H1 (cell line): Measurements from ENCODE around the gene FHL2. TPM values are rescaled to one million over a fixed set of nuclear protein-coding genes. Genes with fewer than 3 reads are reported as not detected.

Experiments used
- CTCF ChIA-PET: fragments of 300-600 bp; sonication (Branson Sonifier 250); formaldehyde crosslinking; loops from one replicate; lab custom pipeline; 2021; ENCODE audit not compliant: partially characterized antibody; lab: Charles Lee
- POLR2A ChIA-PET: fragments of 300-600 bp; sonication (Branson Sonifier 250); formaldehyde crosslinking; loops from one replicate; lab custom pipeline; 2021; ENCODE audit warnings: inconsistent platforms; ENCODE audit not compliant: partially characterized antibody; lab: Charles Lee
- DNase-seq, 2 experiments: peaks; one replicate each; pipeline versions ENCODE4 v3.0.0 to v3.0.0-alpha.2; 2010 to 2022; ENCODE audit warnings: low spot score in 2 of 2, low read depth in 1 of 2, mixed read lengths in 1 of 2
- FAIRE-seq: peaks from 2 replicates; lab custom pipeline; 2011; peaks lifted over from hg19 to GRCh38; lab: Jason Lieb, UNC
- H2AFZ ChIP-seq: 2 replicates; pipeline ENCODE4 v1.8.1; 2012; ENCODE audit warnings: low read length, inconsistent platforms
- H2AK5ac ChIP-seq: 2 replicates; pipeline ENCODE4 v1.6.1; 2013; ENCODE audit warnings: low read depth, low read length
- H2BK120ac ChIP-seq: replicated peaks from 2 replicates; pipeline ENCODE3; 2013; ENCODE audit warnings: low read depth, low read length, inconsistent platforms
- H2BK12ac ChIP-seq: 2 replicates; pipeline ENCODE4 v1.6.1; 2013; ENCODE audit warnings: low read depth, low read length
- H2BK15ac ChIP-seq: 2 replicates; pipeline ENCODE4 v1.6.1; 2013; ENCODE audit warnings: low read length
- H2BK20ac ChIP-seq: 2 replicates; pipeline ENCODE4 v1.6.1; 2013; ENCODE audit warnings: low read length
- H2BK5ac ChIP-seq: 2 replicates; pipeline ENCODE4 v1.6.1; 2013; ENCODE audit warnings: low read depth, low read length
- H3K14ac ChIP-seq: 2 replicates; pipeline ENCODE4 v1.6.1; 2013; ENCODE audit warnings: inconsistent platforms; ENCODE audit not compliant: insufficient read length
- H3K18ac ChIP-seq: 2 replicates; pipeline ENCODE4 v1.6.1; 2013; ENCODE audit warnings: low read length; ENCODE audit errors: extremely low read depth
- H3K23ac ChIP-seq: 2 replicates; pipeline ENCODE4 v1.6.1; 2013; ENCODE audit warnings: inconsistent platforms; ENCODE audit not compliant: insufficient read length
- H3K23me2 ChIP-seq: 2 replicates; pipeline ENCODE4 v1.6.1; 2013; ENCODE audit warnings: low read depth, low read length
- H3K27ac ChIP-seq: 2 replicates; pipeline ENCODE4 v1.6.1; 2011; ENCODE audit warnings: low read depth, low read length, inconsistent platforms
- H3K27me3 ChIP-seq, 4 experiments: replicated peaks in 1 of 4; 1 replicate in 1 of 4; 2 replicates in 3 of 4; pipeline versions ENCODE4 v1.6.1 to v1.8.1; 2011 to 2013; ENCODE audit warnings: low read length in 3 of 4, mild to moderate bottlenecking in 3 of 4, inconsistent platforms in 2 of 4, mixed read lengths in 2 of 4, moderate library complexity in 1 of 4; ENCODE audit not compliant: control insufficient read depth in 3 of 4, insufficient read depth in 3 of 4; ENCODE audit errors: extremely low read depth in 1 of 4
- H3K36me3 ChIP-seq, 4 experiments: 2 replicates each; pipeline versions ENCODE4 v1.6.1 to v1.8.1; 2011 to 2013; ENCODE audit warnings: mild to moderate bottlenecking in 4 of 4, low read length in 3 of 4, moderate library complexity in 2 of 4, control low read depth in 1 of 4, inconsistent platforms in 1 of 4; ENCODE audit not compliant: insufficient read depth in 4 of 4, control insufficient read depth in 2 of 4
- H3K4ac ChIP-seq: replicated peaks from 2 replicates; pipeline ENCODE3; 2013; ENCODE audit warnings: low read length, low read depth, mixed read lengths, inconsistent platforms; ENCODE audit not compliant: insufficient read length
- H3K4me1 ChIP-seq, 4 experiments: replicated peaks in 1 of 4; 1 replicate in 1 of 4; 2 replicates in 3 of 4; pipeline versions ENCODE4 v1.6.1 to v1.8.1; 2011 to 2013; ENCODE audit warnings: low read length in 3 of 4, inconsistent platforms in 2 of 4, mixed read lengths in 1 of 4; ENCODE audit not compliant: insufficient read depth in 4 of 4, control insufficient read depth in 3 of 4
- H3K4me2 ChIP-seq, 2 experiments: 2 replicates each; pipeline versions ENCODE4 v1.6.1 to v1.8.1; 2011 to 2013; ENCODE audit warnings: low read depth in 2 of 2, low read length in 2 of 2, control low read depth in 1 of 2, inconsistent platforms in 1 of 2, mild to moderate bottlenecking in 1 of 2; ENCODE audit not compliant: insufficient read depth in 1 of 2
- H3K4me3 ChIP-seq, 4 experiments: fragments of 200-600, 300-600 bp in 1 of 4; sonication (generic), shearing (Covaris generic), sonication (Bioruptor Twin) in 1 of 4; 2 replicates each; pipeline versions ENCODE4 v1.5.1 to v1.8.1; 2011 to 2016; ENCODE audit warnings: low read length in 4 of 4, low read depth in 3 of 4, control low read depth in 2 of 4, inconsistent platforms in 2 of 4, mild to moderate bottlenecking in 2 of 4, mixed read lengths in 1 of 4, moderate library complexity in 1 of 4; ENCODE audit not compliant: insufficient read depth in 2 of 4; ENCODE audit errors: extremely low read depth in 1 of 4
- H3K56ac ChIP-seq: replicated peaks from 2 replicates; pipeline ENCODE3; 2013; ENCODE audit warnings: low read depth, mild to moderate bottlenecking, mixed read lengths, low read length, inconsistent platforms; ENCODE audit not compliant: insufficient read length
- H3K79me1 ChIP-seq: 2 replicates; pipeline ENCODE4 v1.6.1; 2013; ENCODE audit warnings: low read depth, low read length, control low read depth
- H3K79me2 ChIP-seq, 2 experiments: 2 replicates each; pipeline versions ENCODE4 v1.6.1 to v1.8.1; 2012 to 2013; ENCODE audit warnings: low read length in 2 of 2, mild to moderate bottlenecking in 2 of 2, inconsistent platforms in 1 of 2; ENCODE audit not compliant: insufficient read depth in 2 of 2, control insufficient read depth in 1 of 2
- H3K9ac ChIP-seq, 4 experiments: replicated peaks in 1 of 4; 1 replicate in 1 of 4; 2 replicates in 3 of 4; pipeline versions ENCODE4 v1.6.1 to v1.8.1; 2011 to 2013; ENCODE audit warnings: low read depth in 3 of 4, low read length in 3 of 4, control low read depth in 2 of 4, mild to moderate bottlenecking in 2 of 4, moderate library complexity in 2 of 4, inconsistent platforms in 1 of 4; ENCODE audit errors: extremely low read depth in 1 of 4
- H3K9me3 ChIP-seq, 2 experiments: 2 replicates each; pipeline versions ENCODE4 v1.6.1 to v1.8.1; 2012 to 2013; ENCODE audit warnings: mild to moderate bottlenecking in 2 of 2, moderate library complexity in 2 of 2, control low read depth in 1 of 2, inconsistent platforms in 1 of 2, low read depth in 1 of 2, low read length in 1 of 2, mixed read lengths in 1 of 2; ENCODE audit not compliant: insufficient read depth in 2 of 2
- H4K20me1 ChIP-seq, 2 experiments: replicated peaks in 1 of 2; 2 replicates each; pipeline versions ENCODE3 to v1.8.1; 2011 to 2013; ENCODE audit warnings: inconsistent platforms in 2 of 2, low read length in 2 of 2, mild to moderate bottlenecking in 1 of 2; ENCODE audit not compliant: insufficient read depth in 2 of 2, control insufficient read depth in 1 of 2
- H4K5ac ChIP-seq: 2 replicates; pipeline ENCODE4 v1.6.1; 2013; ENCODE audit warnings: low read length, low read depth, mixed read lengths, inconsistent platforms; ENCODE audit not compliant: insufficient read length
- H4K8ac ChIP-seq: 2 replicates; pipeline ENCODE4 v1.8.0; 2013; ENCODE audit warnings: mild to moderate bottlenecking, moderate library complexity, low read length, inconsistent platforms; ENCODE audit not compliant: insufficient read depth; ENCODE audit errors: extremely low read depth
- H4K91ac ChIP-seq: replicated peaks from 2 replicates; pipeline ENCODE3; 2013; ENCODE audit warnings: low read length, mixed read lengths, inconsistent platforms; ENCODE audit not compliant: insufficient read length
- FOSL1 ChIP-seq: IDR thresholded peaks from 2 replicates; pipeline ENCODE4 v1.6.1; 2011; ENCODE audit warnings: mild to moderate bottlenecking, low read depth, low read length, moderate library complexity; ENCODE audit not compliant: insufficient read depth
- JUN ChIP-seq: IDR thresholded peaks from 2 replicates; pipeline ENCODE4 v1.6.1; 2011; ENCODE audit warnings: low read depth, mild to moderate bottlenecking, improper control_type of control experiment, low read length
- RAD21 ChIP-seq, 2 experiments: IDR thresholded peaks in 1 of 2; conservative IDR thresholded peaks in 1 of 2; 2 replicates each; pipeline ENCODE4 v1.6.1; 2011; ENCODE audit warnings: low read depth in 2 of 2, low read length in 2 of 2, improper control_type of control experiment in 1 of 2, inconsistent platforms in 1 of 2, mild to moderate bottlenecking in 1 of 2, moderate library complexity in 1 of 2
- SP1 ChIP-seq: IDR thresholded peaks from 2 replicates; pipeline ENCODE4 v1.6.1; 2011; ENCODE audit warnings: low read depth, low read length
- TEAD4 ChIP-seq: IDR thresholded peaks from 2 replicates; pipeline ENCODE4 v1.6.1; 2012; ENCODE audit warnings: low read depth, low read length, inconsistent platforms, mixed read lengths
- YY1 ChIP-seq: IDR thresholded peaks from 2 replicates; pipeline ENCODE4 v1.6.1; 2011; ENCODE audit warnings: low read depth, mild to moderate bottlenecking, low read length
- WGBS, 2 experiments: shearing (Covaris generic) in 1 of 2; methylation state at CpG; one replicate each; pipeline versions ENCODE4 v1.1.6 to v1.1.7; 2013 to 2015; ENCODE audit warnings: low lambda C conversion rate in 2 of 2, mixed read lengths in 2 of 2, inconsistent platforms in 1 of 2, low coverage in 1 of 2, missing lambda C conversion rate in 1 of 2; ENCODE audit not compliant: insufficient replicate concordance in 2 of 2, insufficient coverage in 1 of 2, insufficient read length in 1 of 2; ENCODE audit errors: extremely low coverage in 1 of 2, missing lambda C conversion rate in 1 of 2; 5-methylcytosine and 5-hydroxymethylcytosine counted together
- polyA plus RNA-seq, 7 experiments: library from polyadenylated mRNA; depleted of rRNA in 3 of 7; stranded (reverse) in 5 of 7; unstranded in 2 of 7; fragments of >200 nt in 5 of 7; fragments of 200-250 nt in 2 of 7; gene quantifications; 1 replicate in 5 of 7; 2 replicates in 1 of 7; 4 replicates in 1 of 7; pipeline versions ENCODE4 v1.2.1 to v1.2.3, GENCODE V29; 2011 to 2013; ENCODE audit warnings: missing spikeins in 2 of 7, mixed read lengths in 2 of 7
- total RNA-seq: library from RNA; stranded (reverse); fragmentation: NEBNext Ultra II Directional; extraction: Animal tissue kit (Norgen Biotek cat#: 25700); gene quantifications from 2 replicates; pipeline ENCODE4 v1.2.1, GENCODE V29; 2021

The FHL2 gene
- total and polyA plus RNA-seq, 2 of the 8 experiments (the other 6 are each of a cell fraction or from before 2014, with no cell fraction given) = 33.2 to 64.3 TPM

- peaks cover 9 to 85% of the 10 kb centered on the region in 2 experiments; a peak in 3 of 4 replicates for H3K79me2 ChIP-seq
- H3K23ac ChIP-seq = no peak overlapping the region
- H3K4me2 ChIP-seq = peak overlapping the region in 1 of 2 experiments; percentile 9; a peak in 1 of 4 replicates
- H2BK120ac ChIP-seq = no peak overlapping the region
- peak overlapping the region; percentile 86; the same call in 1 of the 2 replicates for H2AK5ac ChIP-seq
- POLR2A ChIA-PET = interaction anchor here (0.7 kb wide), 2 partner anchors 9 to 11 kb away, joined by 3 to 4 read pairs; no protein-coding TSS in a partner anchor
- H4K5ac ChIP-seq = no peak overlapping the region
- no peak overlapping the region for H2AFZ ChIP-seq
- H2BK15ac ChIP-seq = no peak overlapping the region
- H3K27ac ChIP-seq = no peak overlapping the region
- H3K14ac ChIP-seq = no peak overlapping the region
- peaks cover 5 to 10% (median 7%) of the 10 kb centered on the region in 4 experiments; a peak in 4 of 7 replicates for H3K4me1 ChIP-seq
- H3K23me2 ChIP-seq = peaks cover 7% of the 10 kb centered on the region; the same call in 1 of the 2 replicates
- 95% methylated on average over 4 of the region's 4 CpGs; no CpG with 5 or more reads in 1 of the 2 experiments for WGBS, 2 experiments
- peaks cover 0 to 7% of the 10 kb centered on the region in 2 experiments for H4K20me1 ChIP-seq
- H3K9ac ChIP-seq = no peak overlapping the region
- peak overlapping the region; percentile 74; the same call in 1 of the 2 replicates for H2BK5ac ChIP-seq
- H3K36me3 ChIP-seq = no peaks in the 10 kb centered on the region
- no peak overlapping the region for H3K4ac ChIP-seq
- H3K79me1 ChIP-seq = peaks cover 22% of the 10 kb centered on the region
- H2BK12ac ChIP-seq = peak overlapping the region; percentile 87; the same call in 1 of the 2 replicates
- H3K56ac ChIP-seq = no peak overlapping the region
- H3K9me3 ChIP-seq = no peaks in the 10 kb centered on the region
- CTCF ChIA-PET = interaction anchor here (1.1 kb wide), 1 partner anchor 15 kb away, joined by 4 read pairs; no protein-coding TSS in a partner anchor
- no peak for FAIRE-seq
- H3K27me3 ChIP-seq = no peaks in the 10 kb centered on the region
- H4K91ac ChIP-seq = peak overlapping the region; percentile 25
- H3K4me3 ChIP-seq = no peak overlapping the region
- no peak for DNase-seq
- H3K18ac ChIP-seq = no peak overlapping the region
- 0 out of 2 replicates have a peak, but pooled peaks have one; percentile 35 for TF ChIP-seq TEAD4
- TF ChIP-seq JUN = no peak
- TF ChIP-seq YY1 = no peak
- no peak for TF ChIP-seq SP1
- TF ChIP-seq RAD21 (IDR thresholded peaks at IDR 0.05 in 1 of 2, conservative IDR thresholded peaks at IDR 0.05 in 1 of 2; ENCODE audit: low read depth in 2 of 2, low read length in 2 of 2) = no peak
- TF ChIP-seq FOSL1 = no peak
- H2BK20ac ChIP-seq = no peak overlapping the region
- no peak overlapping the region for H4K8ac ChIP-seq
Observed at GRCh38 chr2:105324732-105325131, 74.1 kb downstream of the FHL2 start.
